ENCODE measurements around the gene LDLRAD3.

Gene LDLRAD3, protein sequence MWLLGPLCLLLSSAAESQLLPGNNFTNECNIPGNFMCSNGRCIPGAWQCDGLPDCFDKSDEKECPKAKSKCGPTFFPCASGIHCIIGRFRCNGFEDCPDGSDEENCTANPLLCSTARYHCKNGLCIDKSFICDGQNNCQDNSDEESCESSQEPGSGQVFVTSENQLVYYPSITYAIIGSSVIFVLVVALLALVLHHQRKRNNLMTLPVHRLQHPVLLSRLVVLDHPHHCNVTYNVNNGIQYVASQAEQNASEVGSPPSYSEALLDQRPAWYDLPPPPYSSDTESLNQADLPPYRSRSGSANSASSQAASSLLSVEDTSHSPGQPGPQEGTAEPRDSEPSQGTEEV

GRCh38 chr11:35943713-35944502, at the start of gene LDLRAD3:
Gene LDLRAD3, plus strand, starts transcription at chr11:35944062. Its CDS starts 37 bp downstream, at chr11:35944099.
- DNase-seq (ENCODE audit: low spot score): peak; percentile 90
- TF ChIP-seq CTCF (IDR thresholded peaks at IDR 0.05; ENCODE audit: extremely low read depth, missing control alignments): no peak

- DNase-seq (ENCODE audit: low spot score): no peak
- no peak for TF ChIP-seq CTCF (IDR thresholded peaks at IDR 0.05; ENCODE audit: extremely low read depth, missing control alignments)
Observed at GRCh38 chr11:35897019-35897418, 46.8 kb upstream of the LDLRAD3 start.

GRCh38 chr11:35902961-35903360, 40.9 kb upstream of the LDLRAD3 start:
- no peak for TF ChIP-seq CTCF (IDR thresholded peaks at IDR 0.05; ENCODE audit: extremely low read depth, missing control alignments)
- DNase-seq (ENCODE audit: low spot score): no peak

- DNase-seq (ENCODE audit: low spot score): no peak
- TF ChIP-seq CTCF (IDR thresholded peaks at IDR 0.05; ENCODE audit: extremely low read depth, missing control alignments): no peak
Observed at GRCh38 chr11:35905646-35906276, 38.1 kb upstream of the LDLRAD3 start.

- no peak for DNase-seq (ENCODE audit: low spot score)
- TF ChIP-seq CTCF (IDR thresholded peaks at IDR 0.05; ENCODE audit: extremely low read depth, missing control alignments): no peak
Observed at GRCh38 chr11:35906277-35906661, 37.6 kb upstream of the LDLRAD3 start.

DNA sequence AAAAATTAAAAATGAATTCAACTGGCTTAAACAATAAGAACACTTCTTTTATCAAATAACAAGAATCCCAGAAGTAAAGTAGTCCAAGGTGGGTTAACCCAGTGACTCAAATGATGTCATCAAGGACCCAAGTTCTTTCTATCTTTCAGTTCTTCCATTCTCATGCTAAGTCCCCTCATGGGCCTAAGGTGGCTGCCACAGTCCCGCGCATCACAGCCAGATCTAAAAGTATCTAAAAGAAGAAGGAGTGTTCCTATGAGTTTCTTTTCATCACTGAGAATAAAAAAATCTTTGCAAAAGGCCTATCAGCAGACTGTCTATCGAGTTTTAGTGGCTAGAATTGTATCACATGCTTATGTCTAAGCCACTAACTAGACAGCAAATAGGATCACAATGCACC, 37.2 kb upstream of the LDLRAD3 start:
- no peak for TF ChIP-seq CTCF (IDR thresholded peaks at IDR 0.05; ENCODE audit: extremely low read depth, missing control alignments)
- DNase-seq (ENCODE audit: low spot score): no peak

Measured in GM20000 (cell line).